T-helper 17 cell (primary cell): ENCODE data around the gene UTS2R. TPM values are rescaled to one million over a fixed set of nuclear protein-coding genes. Genes with fewer than 3 reads are reported as not detected.
"Not testable (repeated sequence)": the region's sequence is repeated elsewhere in the genome, so short reads cannot be mapped to it uniquely, and the experiment has no call there.

Source experiments
- ATAC-seq: fragments of 150-1000 bp; cut with Tn5 transposase; 2 replicates; pipeline ENCODE4 v1.10.0; 2021; ENCODE audit warnings: mild to moderate bottlenecking, moderate library complexity
- DNase-seq, 3 donors: peaks; one replicate each; pipeline versions ENCODE4 v3.0.0 to v3.0.0-alpha.2; 2020 to 2021
- H3K9me3 ChIP-seq: one replicate; pipeline ENCODE4 v1.7.0; 2013; ENCODE audit warnings: low read length, mild to moderate bottlenecking; ENCODE audit not compliant: control insufficient read depth, poor library complexity, severe bottlenecking
- H3K27ac Mint-ChIP-seq: one replicate; pipeline ENCODE4 v1.8.0; 2022; ENCODE audit warnings: mild to moderate bottlenecking, moderate library complexity, mixed read lengths
- H3K27me3 Mint-ChIP-seq: one replicate; pipeline ENCODE4 v1.8.0; 2022; ENCODE audit warnings: mixed read lengths
- H3K36me3 Mint-ChIP-seq: one replicate; pipeline ENCODE4 v1.8.0; 2022; ENCODE audit warnings: low read depth, mixed read lengths
- H3K4me1 Mint-ChIP-seq: one replicate; pipeline ENCODE4 v1.8.0; 2022; ENCODE audit warnings: mild to moderate bottlenecking, mixed read lengths
- H3K4me3 Mint-ChIP-seq: one replicate; pipeline ENCODE4 v1.8.0; 2022; ENCODE audit warnings: mild to moderate bottlenecking, moderate library complexity, mixed read lengths
- total RNA-seq, 4 donors: library from RNA in 2 of 4; stranded (reverse) in 2 of 4; gene quantifications; one replicate each; pipeline ENCODE4 v1.2.3 and lab custom pipeline; 2022 to 2026

Gene UTS2R
- total RNA-seq, 2 donors from 2014 or later, result not detected

DNA sequence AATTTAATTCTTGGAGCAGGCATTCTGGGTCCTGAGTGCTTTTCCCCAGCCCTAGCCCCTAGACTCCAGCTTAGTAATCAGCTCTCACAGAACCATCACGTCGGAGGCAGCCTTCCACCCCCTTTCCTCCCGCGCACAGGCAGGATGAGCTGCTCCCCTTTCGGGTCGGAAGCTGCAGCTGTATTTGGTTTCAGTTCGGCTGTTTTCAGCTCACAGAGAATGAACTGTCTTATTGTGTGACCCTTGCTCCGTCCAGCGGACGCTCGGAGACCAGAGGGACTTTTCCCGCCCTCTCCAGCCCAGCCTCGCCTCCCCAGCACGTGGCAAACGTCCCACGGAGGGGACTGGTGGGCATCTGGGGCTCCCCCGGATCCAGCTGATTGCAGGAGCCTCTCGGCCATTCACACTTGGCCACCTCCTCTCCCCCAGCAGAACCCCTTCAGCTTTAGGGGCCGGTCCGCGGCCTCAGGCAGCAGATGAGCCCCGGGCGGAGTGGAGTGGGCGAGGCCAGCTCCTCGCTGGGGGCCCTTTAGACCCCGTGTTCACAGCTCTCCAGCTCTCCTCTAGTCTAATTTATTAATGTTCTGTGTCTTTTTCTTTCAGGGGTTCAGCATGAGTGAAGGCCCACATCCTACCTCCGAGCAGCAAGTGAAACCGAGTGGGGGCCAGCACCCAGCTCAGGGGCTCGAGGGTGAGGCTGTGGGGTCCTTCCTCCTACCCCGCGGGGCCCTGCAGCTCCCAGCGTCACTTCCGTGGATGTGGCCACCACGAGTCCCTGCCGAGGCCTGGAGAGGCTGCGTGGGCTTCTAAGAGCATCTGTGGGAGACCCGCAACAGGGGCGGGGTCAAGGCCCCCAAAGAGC is 863 bp upstream of the UTS2R start:
- H3K27ac Mint-ChIP-seq, result no peak overlapping the region
- ATAC-seq (peak; percentile 41), DNase-seq (no peak)
- H3K36me3 Mint-ChIP-seq, result peaks cover 2% of the 10 kb centered on the region
- peak overlapping the region; percentile 88 for H3K4me3 Mint-ChIP-seq
- peaks cover 13% of the 10 kb centered on the region for H3K4me1 Mint-ChIP-seq
- H3K27me3 Mint-ChIP-seq, result peaks cover 51% of the 10 kb centered on the region
- no peaks in the 10 kb centered on the region for H3K9me3 ChIP-seq

DNA sequence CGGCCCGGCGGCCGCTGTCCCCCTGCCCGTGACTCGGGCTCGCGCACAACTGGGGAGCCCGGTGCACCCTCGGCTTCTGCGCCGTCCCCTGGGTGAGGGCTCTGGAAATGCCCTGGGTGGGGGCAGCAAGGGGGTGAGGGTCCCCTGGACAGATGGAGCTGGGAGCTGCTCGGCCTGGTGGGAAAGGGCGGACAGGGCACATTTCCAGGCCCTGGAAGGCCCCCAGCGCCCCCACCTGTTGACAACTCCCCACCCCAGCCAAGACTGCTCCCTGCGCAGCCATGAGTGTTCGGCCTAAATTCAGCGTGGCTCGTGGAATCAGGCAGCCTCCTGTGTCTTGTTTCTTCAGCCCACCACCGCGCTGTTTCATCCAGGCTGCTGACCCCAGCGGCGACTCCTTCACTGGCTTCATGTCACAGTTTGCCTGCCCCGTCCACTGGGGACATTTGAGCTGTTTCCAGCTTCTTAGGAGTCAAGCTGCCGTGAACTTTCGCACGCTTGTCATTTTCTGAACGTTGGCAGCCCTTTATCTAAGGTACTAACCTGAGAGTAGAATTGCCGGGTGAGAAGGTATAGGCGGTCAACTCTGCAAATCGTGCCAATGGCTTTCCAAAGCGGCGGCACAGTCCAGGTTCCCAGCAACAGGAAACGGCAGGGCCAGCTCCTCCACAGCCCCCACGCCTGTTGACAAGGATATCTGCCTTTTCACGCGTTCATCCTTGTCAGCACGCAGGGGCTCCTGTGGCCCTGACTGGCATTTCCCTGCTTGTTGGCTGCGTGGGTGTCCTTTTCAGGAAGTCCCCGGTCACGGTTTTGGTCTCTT is 895 bp downstream of the UTS2R start:
- DNase-seq (peak in 1 of 3 donors; percentile 8), ATAC-seq (no peak)
- H3K9me3 ChIP-seq, result no peaks in the 10 kb centered on the region
- Mint-ChIP-seq H3K4me1 (peaks cover 13% of the 10 kb centered on the region), H3K27ac (no peak overlapping the region), H3K27me3 (peaks cover 43% of the 10 kb centered on the region), H3K4me3 (peak overlapping the region; percentile 68), H3K36me3 (peaks cover 2% of the 10 kb centered on the region)

DNA sequence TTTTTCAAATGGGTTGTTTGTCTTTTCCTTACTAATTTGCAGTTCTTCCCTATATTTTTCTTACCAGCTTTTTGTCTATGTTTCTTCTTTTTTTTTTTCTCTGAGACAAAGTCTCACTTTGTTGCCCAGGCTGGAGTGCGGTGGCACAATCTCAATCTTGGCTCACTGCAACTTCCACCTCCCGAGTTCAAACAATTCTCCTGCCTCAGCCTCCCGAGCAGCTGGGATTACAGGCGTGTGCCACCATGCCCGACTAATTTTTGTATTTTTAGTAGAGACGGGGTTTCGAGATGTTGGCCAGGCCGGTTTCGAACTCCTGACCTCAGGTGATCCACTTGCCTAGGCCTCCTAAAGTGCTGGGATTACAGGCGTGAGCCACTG is 1.5 kb downstream of the UTS2R start:
- H3K4me3 Mint-ChIP-seq, result peak overlapping the region; percentile 75
- peaks cover 42% of the 10 kb centered on the region for H3K27me3 Mint-ChIP-seq
- not testable (repeated sequence) for DNase-seq, H3K27ac Mint-ChIP-seq, H3K36me3 Mint-ChIP-seq, ATAC-seq, H3K9me3 ChIP-seq
- peaks cover 13% of the 10 kb centered on the region for H3K4me1 Mint-ChIP-seq

DNA sequence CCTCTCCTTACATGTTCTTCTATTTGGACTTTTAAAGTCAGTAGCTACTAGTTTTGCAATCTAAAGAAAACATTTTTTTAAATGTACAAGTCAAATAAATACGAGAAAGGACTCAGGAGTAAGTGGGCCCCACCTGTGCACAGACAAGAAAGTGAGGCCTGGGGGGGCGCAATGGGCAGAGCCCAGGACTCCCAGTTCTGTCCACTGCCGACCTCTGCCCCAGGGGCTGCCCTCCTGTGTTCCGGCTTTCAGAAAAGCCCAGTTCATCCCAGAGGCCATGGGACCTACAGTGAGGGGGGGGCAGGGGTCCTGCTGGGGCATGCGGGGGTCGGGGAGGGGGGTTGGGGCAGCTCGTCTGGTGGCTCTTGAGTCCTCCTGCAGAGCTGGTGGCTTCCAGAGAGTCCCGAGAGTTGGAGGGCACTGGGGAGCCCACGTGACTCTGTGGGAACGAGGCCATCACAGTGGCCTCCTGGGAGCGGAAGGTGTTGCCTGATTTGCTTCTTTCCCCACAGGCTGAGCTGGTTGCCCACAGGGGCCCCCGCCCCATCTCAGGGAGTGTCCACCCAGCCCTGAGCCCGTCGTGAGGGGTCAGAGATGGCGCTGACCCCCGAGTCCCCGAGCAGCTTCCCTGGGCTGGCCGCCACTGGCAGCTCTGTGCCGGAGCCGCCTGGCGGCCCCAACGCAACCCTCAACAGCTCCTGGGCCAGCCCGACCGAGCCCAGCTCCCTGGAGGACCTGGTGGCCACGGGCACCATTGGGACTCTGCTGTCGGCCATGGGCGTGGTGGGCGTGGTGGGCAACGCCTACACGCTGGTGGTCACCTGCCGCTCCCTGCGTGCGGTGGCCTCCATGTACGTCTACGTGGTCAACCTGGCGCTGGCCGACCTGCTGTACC is 2.4 kb downstream of the UTS2R start:
- Mint-ChIP-seq H3K36me3 (peaks cover 2% of the 10 kb centered on the region), H3K27ac (no peak overlapping the region), H3K4me1 (peaks cover 14% of the 10 kb centered on the region), H3K27me3 (peaks cover 47% of the 10 kb centered on the region), H3K4me3 (no peak overlapping the region)
- DNase-seq, result peak in 1 of 3 donors; percentile 5
- no peak for ATAC-seq
- H3K9me3 ChIP-seq, result no peaks in the 10 kb centered on the region

DNA sequence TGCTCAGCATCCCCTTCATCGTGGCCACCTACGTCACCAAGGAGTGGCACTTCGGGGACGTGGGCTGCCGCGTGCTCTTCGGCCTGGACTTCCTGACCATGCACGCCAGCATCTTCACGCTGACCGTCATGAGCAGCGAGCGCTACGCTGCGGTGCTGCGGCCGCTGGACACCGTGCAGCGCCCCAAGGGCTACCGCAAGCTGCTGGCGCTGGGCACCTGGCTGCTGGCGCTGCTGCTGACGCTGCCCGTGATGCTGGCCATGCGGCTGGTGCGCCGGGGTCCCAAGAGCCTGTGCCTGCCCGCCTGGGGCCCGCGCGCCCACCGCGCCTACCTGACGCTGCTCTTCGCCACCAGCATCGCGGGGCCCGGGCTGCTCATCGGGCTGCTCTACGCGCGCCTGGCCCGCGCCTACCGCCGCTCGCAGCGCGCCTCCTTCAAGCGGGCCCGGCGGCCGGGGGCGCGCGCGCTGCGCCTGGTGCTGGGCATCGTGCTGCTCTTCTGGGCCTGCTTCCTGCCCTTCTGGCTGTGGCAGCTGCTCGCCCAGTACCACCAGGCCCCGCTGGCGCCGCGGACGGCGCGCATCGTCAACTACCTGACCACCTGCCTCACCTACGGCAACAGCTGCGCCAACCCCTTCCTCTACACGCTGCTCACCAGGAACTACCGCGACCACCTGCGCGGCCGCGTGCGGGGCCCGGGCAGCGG is 3.2 kb downstream of the UTS2R start:
- H3K4me3 Mint-ChIP-seq, result no peak overlapping the region
- peaks cover 16% of the 10 kb centered on the region for H3K4me1 Mint-ChIP-seq
- H3K9me3 ChIP-seq, result no peaks in the 10 kb centered on the region
- no peak overlapping the region for H3K27ac Mint-ChIP-seq
- H3K36me3 Mint-ChIP-seq, result peaks cover 3% of the 10 kb centered on the region
- peaks cover 43% of the 10 kb centered on the region for H3K27me3 Mint-ChIP-seq
- ATAC-seq (no peak), DNase-seq (peak in 1 of 3 donors; percentile 6)

DNA sequence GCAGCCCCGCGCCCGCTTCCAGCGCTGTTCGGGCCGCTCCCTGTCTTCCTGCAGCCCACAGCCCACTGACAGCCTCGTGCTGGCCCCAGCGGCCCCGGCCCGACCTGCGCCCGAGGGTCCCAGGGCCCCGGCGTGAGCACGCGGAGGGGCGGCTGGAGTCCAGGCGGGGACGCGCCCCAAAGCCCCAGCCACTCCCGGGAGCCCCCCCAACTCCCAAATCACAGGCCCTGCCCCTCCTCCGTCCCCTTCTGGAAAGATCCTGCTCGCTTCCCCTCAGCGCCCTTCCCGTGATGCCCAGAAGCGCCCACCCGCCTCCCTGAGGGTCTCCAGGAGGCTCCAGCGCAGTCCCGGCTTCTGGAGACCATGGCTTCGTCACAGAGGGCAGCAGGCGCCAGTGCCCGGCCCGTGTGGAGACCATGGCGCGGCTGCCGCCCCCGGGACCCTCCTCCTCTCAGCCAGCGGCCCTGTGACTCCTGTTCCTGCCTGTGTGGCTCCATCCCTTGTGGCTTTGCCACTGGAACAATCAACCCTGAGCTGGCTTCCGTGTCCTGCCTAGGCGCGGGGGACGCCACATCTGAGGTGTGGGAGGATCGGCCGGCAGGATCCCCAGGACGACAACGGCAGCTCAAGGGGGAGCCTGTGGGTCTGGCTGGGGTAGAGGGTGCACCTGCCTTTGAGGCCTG is 3.9 kb downstream of the UTS2R start:
- no peak for DNase-seq
- Mint-ChIP-seq H3K27ac (no peak overlapping the region), H3K27me3 (peaks cover 47% of the 10 kb centered on the region)

DNA sequence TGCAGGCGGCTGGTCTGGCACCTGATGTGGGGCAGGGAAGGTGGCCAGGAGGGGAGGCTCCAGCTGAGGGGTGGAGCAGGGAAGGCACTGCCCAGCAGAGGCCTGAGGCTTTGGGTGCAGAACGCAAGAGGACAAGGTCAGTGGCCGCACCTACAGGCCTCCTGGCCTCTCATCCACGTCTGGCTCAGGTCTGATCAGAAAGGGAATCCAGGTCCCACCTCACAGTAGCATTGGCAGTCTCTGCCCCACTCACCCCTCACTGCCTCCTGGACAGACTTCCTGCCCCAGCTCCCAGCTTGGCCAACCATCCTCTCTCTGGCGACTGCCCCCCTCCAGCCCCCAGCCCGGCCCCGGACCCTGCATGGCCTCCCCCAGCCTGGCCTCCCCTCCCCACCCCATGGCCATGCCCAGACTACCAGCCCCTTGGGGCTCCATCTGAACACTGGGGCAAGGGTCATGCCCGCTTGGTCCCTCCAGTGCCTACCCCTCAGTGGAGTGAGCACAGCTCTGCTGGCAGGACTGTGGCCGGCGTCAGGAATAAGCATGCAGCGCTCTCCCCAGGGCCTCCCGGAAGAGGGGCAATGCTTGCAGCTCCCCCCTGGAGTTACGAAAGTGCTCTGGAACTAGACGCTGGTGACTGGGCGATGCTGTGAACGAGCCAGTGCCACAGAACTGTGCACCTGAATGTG is 4.6 kb downstream of the UTS2R start:
- no peak overlapping the region for H3K4me3 Mint-ChIP-seq
- no peak overlapping the region for H3K27ac Mint-ChIP-seq
- DNase-seq (peak in 1 of 3 donors; percentile 7), ATAC-seq (no peak)
- peaks cover 5% of the 10 kb centered on the region for H3K36me3 Mint-ChIP-seq
- H3K27me3 Mint-ChIP-seq, result peaks cover 47% of the 10 kb centered on the region
- peaks cover 16% of the 10 kb centered on the region for H3K4me1 Mint-ChIP-seq
- H3K9me3 ChIP-seq, result no peaks in the 10 kb centered on the region

More for the DNA sequence above, 3.9 kb downstream of the UTS2R start:
- H3K9me3 ChIP-seq, result no peaks in the 10 kb centered on the region
- Mint-ChIP-seq H3K36me3 (peaks cover 6% of the 10 kb centered on the region), H3K4me3 (no peak overlapping the region), H3K4me1 (peaks cover 19% of the 10 kb centered on the region)
- ATAC-seq, result no peak

DNA sequence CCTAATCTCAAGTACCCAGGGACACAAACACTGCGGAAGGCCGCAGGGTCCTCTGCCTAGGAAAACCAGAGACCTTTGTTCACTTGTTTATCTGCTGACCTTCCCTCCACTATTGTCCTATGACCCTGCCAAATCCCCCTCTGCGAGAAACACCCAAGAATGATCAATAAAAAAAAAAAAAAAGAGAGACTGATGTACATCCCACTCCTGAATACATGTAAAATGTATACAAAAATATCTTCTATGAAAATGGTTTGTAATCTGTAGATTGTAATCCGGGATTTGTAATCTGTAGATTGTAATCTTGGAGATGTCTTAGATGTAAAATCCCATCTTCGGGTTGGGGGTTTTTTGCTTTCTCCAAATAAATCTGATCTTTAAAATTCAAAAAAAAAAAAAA is 5.7 kb downstream of the UTS2R start:
- H3K4me3 Mint-ChIP-seq, ATAC-seq, DNase-seq, H3K9me3 ChIP-seq, H3K36me3 Mint-ChIP-seq, H3K27ac Mint-ChIP-seq: not testable (repeated sequence)
- peaks cover 51% of the 10 kb centered on the region for H3K27me3 Mint-ChIP-seq
- peaks cover 19% of the 10 kb centered on the region for H3K4me1 Mint-ChIP-seq

DNA sequence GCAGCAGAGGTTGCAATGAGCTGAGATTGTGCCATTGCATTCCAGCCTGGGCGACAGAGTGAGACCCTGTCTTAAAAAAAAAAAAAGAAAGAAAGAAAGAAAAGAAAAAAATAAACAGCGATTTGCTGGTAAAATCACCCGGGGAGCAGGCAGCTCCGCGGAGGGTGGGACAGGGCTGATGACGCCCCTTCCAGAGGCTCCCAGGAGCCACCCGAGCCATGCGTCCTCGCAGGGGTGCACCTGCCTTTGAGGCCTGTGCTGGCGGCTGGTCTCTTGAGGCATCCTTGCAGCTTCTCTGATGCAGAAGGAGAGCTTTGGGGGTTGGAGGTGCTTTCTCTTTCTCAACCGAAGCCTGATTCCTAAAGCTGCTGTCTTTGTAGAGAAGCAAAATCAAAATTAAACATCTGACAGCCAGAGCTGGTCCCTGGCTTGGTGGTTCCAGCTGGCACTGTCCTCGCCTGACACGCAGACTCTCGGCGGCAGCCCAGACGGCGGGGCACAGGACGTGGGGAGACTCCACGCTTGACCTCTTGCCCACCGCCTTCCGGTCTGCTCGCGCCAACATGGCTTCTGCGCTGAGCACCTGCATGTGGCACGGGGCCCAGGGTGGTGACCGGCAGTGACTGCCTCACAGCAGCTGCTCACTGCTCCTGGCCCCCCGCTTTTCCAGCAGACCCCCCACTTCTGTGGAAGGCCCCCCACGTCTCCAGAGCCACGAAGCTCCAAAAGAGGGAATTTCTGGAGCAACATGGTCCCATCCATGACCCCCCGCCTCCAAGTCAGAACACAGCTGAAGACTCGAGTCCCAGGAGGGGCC is 6.6 kb downstream of the UTS2R start:
- Mint-ChIP-seq H3K36me3 (peaks cover 6% of the 10 kb centered on the region), H3K4me3 (no peak overlapping the region), H3K4me1 (peaks cover 13% of the 10 kb centered on the region), H3K27me3 (peaks cover 43% of the 10 kb centered on the region), H3K27ac (no peak overlapping the region)
- DNase-seq (peak in 1 of 3 donors; percentile 8), ATAC-seq (no peak)
- H3K9me3 ChIP-seq, result no peaks in the 10 kb centered on the region

DNA sequence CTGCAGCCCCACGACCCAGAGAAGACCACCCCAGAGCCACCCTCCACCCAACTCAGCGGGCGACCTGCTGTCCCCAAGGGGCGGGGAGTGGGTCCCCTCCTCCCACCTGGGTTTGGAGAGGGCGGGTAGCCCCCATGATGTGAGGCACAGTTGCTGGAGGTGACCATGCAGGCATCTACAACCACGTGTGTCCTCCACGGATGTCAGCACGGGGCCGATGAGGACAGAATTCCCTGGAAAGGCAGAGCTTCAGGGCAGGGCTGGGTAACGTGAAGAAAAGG is 7.1 kb downstream of the UTS2R start:
- no peaks in the 10 kb centered on the region for H3K9me3 ChIP-seq
- Mint-ChIP-seq H3K27me3 (peaks cover 37% of the 10 kb centered on the region), H3K4me1 (peaks cover 12% of the 10 kb centered on the region), H3K27ac (no peak overlapping the region), H3K36me3 (peaks cover 6% of the 10 kb centered on the region), H3K4me3 (no peak overlapping the region)
- ATAC-seq (no peak), DNase-seq (no peak)
